DOHH2 (cell line): ENCODE results near the gene LRRC37A3.
"Not testable (repeated sequence)": the region's sequence is repeated elsewhere in the genome, so short reads cannot be mapped to it uniquely, and the experiment has no call there.

Experiments used
- H3F3A ChIP-seq: fragments of 200-600 bp; sonication (generic), shearing (Covaris generic); 2 replicates; pipeline ENCODE4 v1.6.0; 2016; ENCODE audit warnings: antibody characterized with exemption, mild to moderate bottlenecking; ENCODE audit not compliant: control insufficient read depth, insufficient read depth
- H3K27ac ChIP-seq: fragments of 200-600 bp; sonication (generic); 2 replicates; pipeline ENCODE4 v1.5.1; 2014; ENCODE audit warnings: low read depth, mild to moderate bottlenecking, low read length, moderate library complexity
- H3K27me3 ChIP-seq: fragments of 200-600 bp; sonication (generic); 2 replicates; pipeline ENCODE4 v1.6.1; 2014; ENCODE audit warnings: mild to moderate bottlenecking, low read length, mixed read lengths; ENCODE audit not compliant: control insufficient read depth
- H3K36me3 ChIP-seq: fragments of 200-600 bp; sonication (generic); 2 replicates; pipeline ENCODE4 v1.6.1; 2014; ENCODE audit warnings: mild to moderate bottlenecking, low read length, moderate library complexity, mixed read lengths; ENCODE audit not compliant: control insufficient read depth
- H3K4me1 ChIP-seq: fragments of 200-600 bp; sonication (generic); 2 replicates; pipeline ENCODE4 v1.6.1; 2014; ENCODE audit warnings: mild to moderate bottlenecking, low read length, mixed read lengths; ENCODE audit not compliant: control insufficient read depth
- H3K4me2 ChIP-seq: fragments of 200-600 bp; sonication (generic); 2 replicates; pipeline ENCODE4 v1.6.0; 2014; ENCODE audit warnings: mild to moderate bottlenecking, low read length, moderate library complexity
- H3K4me3 ChIP-seq: fragments of 200-600 bp; sonication (generic); 2 replicates; pipeline ENCODE4 v1.5.1; 2014; ENCODE audit warnings: mild to moderate bottlenecking, low read length, mixed read lengths
- H3K79me2 ChIP-seq: fragments of 200-600 bp; sonication (generic); 2 replicates; pipeline ENCODE4 v1.6.1; 2014; ENCODE audit warnings: mild to moderate bottlenecking, low read length, mixed read lengths; ENCODE audit not compliant: control insufficient read depth
- H3K9me2 ChIP-seq: fragments of 200-600 bp; sonication (generic); replicated peaks from 2 replicates; pipeline ENCODE4 v1.6.1; 2014; ENCODE audit warnings: mild to moderate bottlenecking, low read length, mixed read lengths; ENCODE audit not compliant: control insufficient read depth
- H3K9me3 ChIP-seq: fragments of 200-600 bp; sonication (generic); 2 replicates; pipeline ENCODE4 v1.6.1; 2014; ENCODE audit warnings: antibody characterized with exemption, low read length, mixed read lengths; ENCODE audit not compliant: control insufficient read depth, insufficient read depth
- H4K20me1 ChIP-seq: fragments of 200-600 bp; sonication (generic); 2 replicates; pipeline ENCODE4 v1.6.0; 2014; ENCODE audit warnings: low read depth, mild to moderate bottlenecking, antibody characterized with exemption, low read length, moderate library complexity; ENCODE audit not compliant: control insufficient read depth, insufficient read depth
- CTCF ChIP-seq: fragments of 200-600 bp; sonication (generic); IDR thresholded peaks from one replicate; pipeline ENCODE4 v1.5.1; 2014; ENCODE audit warnings: antibody characterized with exemption, mild to moderate bottlenecking, low read depth, low read length; ENCODE audit not compliant: poor library complexity, severe bottlenecking
- EZH2phosphoT487 ChIP-seq: fragments of 200-600 bp; sonication (generic); IDR thresholded peaks from 2 replicates; pipeline ENCODE4 v1.6.1; 2017; ENCODE audit warnings: borderline replicate concordance, mild to moderate bottlenecking, antibody characterized with exemption, low read length, moderate library complexity, mixed read lengths

LRRC37A3 gene

GRCh38 chr17:64961563-64962378 lies 42.5 kb upstream of the LRRC37A3 start:
- H3F3A ChIP-seq, result peaks cover 41% of the 10 kb centered on the region

GRCh38 chr17:64951877-64952276 lies 32.6 kb upstream of the LRRC37A3 start:
- Histone ChIP-seq H3K4me1 (no peaks in the 10 kb centered on the region), H3K27me3 (no peaks in the 10 kb centered on the region), H3K27ac (no peak overlapping the region), H4K20me1 (no peaks in the 10 kb centered on the region), H3K4me2 (no peak overlapping the region), H3K9me3 (no peaks in the 10 kb centered on the region), H3K79me2 (no peaks in the 10 kb centered on the region; the same call in 1 of the 2 replicates), H3K4me3 (no peak overlapping the region), H3F3A (no peaks in the 10 kb centered on the region; the same call in 1 of the 2 replicates), H3K36me3 (peaks cover 11% of the 10 kb centered on the region), H3K9me2 (no peaks in the 10 kb centered on the region)
- TF ChIP-seq CTCF (no peak), EZH2phosphoT487 (no peak)

More at GRCh38 chr17:64961563-64962378, 42.5 kb upstream of the LRRC37A3 start:
- H3K9me2 ChIP-seq, H4K20me1 ChIP-seq, H3K9me3 ChIP-seq, H3K27me3 ChIP-seq: not testable (repeated sequence)
- Histone ChIP-seq H3K4me2 (peak overlapping the region; percentile 82), H3K4me1 (peaks cover 75% of the 10 kb centered on the region), H3K27ac (peak overlapping the region; percentile 94), H3K4me3 (peak overlapping the region; percentile 65), H3K79me2 (peaks cover 73% of the 10 kb centered on the region), H3K36me3 (peaks cover 45% of the 10 kb centered on the region)
- peak; percentile 65 for TF ChIP-seq CTCF

- Histone ChIP-seq H3K27ac (no peak overlapping the region), H3F3A (no peaks in the 10 kb centered on the region; the same call in 1 of the 2 replicates), H3K4me3 (no peak overlapping the region), H3K4me1 (no peaks in the 10 kb centered on the region), H3K9me3 (no peaks in the 10 kb centered on the region), H3K79me2 (no peaks in the 10 kb centered on the region; the same call in 1 of the 2 replicates), H3K4me2 (no peak overlapping the region), H3K27me3 (no peaks in the 10 kb centered on the region), H3K9me2 (no peaks in the 10 kb centered on the region), H4K20me1 (no peaks in the 10 kb centered on the region), H3K36me3 (peaks cover 7% of the 10 kb centered on the region)
- no peak for TF ChIP-seq CTCF
- TF ChIP-seq EZH2phosphoT487, result no peak
These were observed 31.6 kb upstream of the LRRC37A3 start for GRCh38 chr17:64950871-64951270.
